ENCODE measurements around the gene AUTS2.

- TF ChIP-seq ARNT (IDR thresholded peaks at IDR 0.05) (no peak), FOXA1 (IDR thresholded peaks at IDR 0.05) (no peak)
Measured at GRCh38 chr7:69896121-69896520, 297.8 kb downstream of the AUTS2 start.
